Liver (tissue), 9 donors: ENCODE data around the gene CNTLN. TPM values are rescaled to one million over a fixed set of nuclear protein-coding genes. Genes with fewer than 3 reads are reported as not detected.

ENCODE experiments used
- DNase-seq: peaks from one replicate; pipeline ENCODE4 v3.0.0-alpha.2; 2017; ENCODE audit warnings: low spot score
- H3K27ac ChIP-seq, 2 donors: one replicate each; pipeline ENCODE4 v1.7.0; 2013; ENCODE audit warnings: inconsistent platforms in 2 of 2, low read length in 2 of 2, control low read depth in 1 of 2, low read depth in 1 of 2, mild to moderate bottlenecking in 1 of 2
- H3K27me3 ChIP-seq, 4 donors: one replicate each; pipeline versions ENCODE4 v1.6.1 to v1.7.0; 2013; ENCODE audit warnings: low read length in 3 of 4, inconsistent platforms in 1 of 4, mild to moderate bottlenecking in 1 of 4, moderate library complexity in 1 of 4; ENCODE audit not compliant: control insufficient read depth in 4 of 4, insufficient read depth in 4 of 4
- H3K36me3 ChIP-seq, 4 donors: one replicate each; pipeline versions ENCODE4 v1.6.1 to v1.7.0; 2013; ENCODE audit warnings: low read length in 3 of 4, mild to moderate bottlenecking in 3 of 4, low read depth in 1 of 4, moderate library complexity in 1 of 4; ENCODE audit not compliant: control insufficient read depth in 4 of 4, insufficient read depth in 3 of 4
- H3K4me1 ChIP-seq, 4 donors: one replicate each; pipeline versions ENCODE4 v1.6.1 to v1.7.0; 2013; ENCODE audit warnings: low read length in 3 of 4, mild to moderate bottlenecking in 3 of 4, moderate library complexity in 1 of 4; ENCODE audit not compliant: control insufficient read depth in 4 of 4, insufficient read depth in 4 of 4
- H3K4me3 ChIP-seq, 3 donors: one replicate each; pipeline versions ENCODE4 v1.6.1 to v1.7.0; 2013; ENCODE audit warnings: low read length in 3 of 3, control low read depth in 1 of 3, low read depth in 1 of 3, mild to moderate bottlenecking in 1 of 3
- H3K9ac ChIP-seq, 2 donors: one replicate each; pipeline ENCODE4 v1.7.0; 2013; ENCODE audit warnings: low read length in 2 of 2, mild to moderate bottlenecking in 2 of 2, moderate library complexity in 2 of 2, control low read depth in 1 of 2, low read depth in 1 of 2
- H3K9me3 ChIP-seq, 4 donors: one replicate each; pipeline versions ENCODE4 v1.6.1 to v1.7.0; 2013; ENCODE audit warnings: low read length in 3 of 4; ENCODE audit not compliant: control insufficient read depth in 4 of 4
- ATF3 ChIP-seq: IDR thresholded peaks from 2 replicates; pipeline ENCODE4 v1.6.1; 2016; ENCODE audit warnings: antibody characterized with exemption
- CTCF ChIP-seq: fragments of 150-350 bp; IDR thresholded peaks from 2 replicates; pipeline ENCODE4 v1.5.1; 2017; ENCODE audit warnings: improper control_type of control experiment, low read depth, low read length; ENCODE audit not compliant: missing input control
- EGR1 ChIP-seq, 2 donors: IDR thresholded peaks; 2 replicates each; pipeline ENCODE4 v1.6.1; 2016 to 2018; ENCODE audit warnings: antibody characterized with exemption in 2 of 2, low read depth in 2 of 2
- FOXA2 ChIP-seq: IDR thresholded peaks from 2 replicates; pipeline ENCODE4 v1.6.1; 2016; ENCODE audit warnings: antibody characterized with exemption
- GABPA ChIP-seq, 2 donors: IDR thresholded peaks in 1 of 2; conservative IDR thresholded peaks in 1 of 2; 2 replicates each; pipeline ENCODE4 v1.6.1; 2016; ENCODE audit warnings: antibody characterized with exemption in 2 of 2, mild to moderate bottlenecking in 1 of 2, moderate library complexity in 1 of 2
- HNF4A ChIP-seq, 2 donors: conservative IDR thresholded peaks; 2 replicates each; pipeline ENCODE4 v1.6.1; 2016; ENCODE audit warnings: antibody characterized with exemption in 2 of 2, mild to moderate bottlenecking in 2 of 2
- HNF4G ChIP-seq: IDR thresholded peaks from 2 replicates; pipeline ENCODE4 v1.6.1; 2016; ENCODE audit warnings: antibody characterized with exemption
- JUND ChIP-seq, 2 donors: IDR thresholded peaks; 2 replicates each; pipeline ENCODE4 v1.6.1; 2016; ENCODE audit warnings: antibody characterized with exemption in 2 of 2
- NR2F2 ChIP-seq: IDR thresholded peaks from 2 replicates; pipeline ENCODE4 v1.6.1; 2016; ENCODE audit warnings: antibody characterized with exemption
- RAD21 ChIP-seq, 2 donors: IDR thresholded peaks; 2 replicates each; pipeline ENCODE4 v1.6.1; 2016; ENCODE audit warnings: antibody characterized with exemption in 2 of 2, mild to moderate bottlenecking in 2 of 2
- REST ChIP-seq: IDR thresholded peaks from 2 replicates; pipeline ENCODE4 v1.6.1; 2016; ENCODE audit warnings: antibody characterized with exemption, mild to moderate bottlenecking
- RXRA ChIP-seq, 2 donors: IDR thresholded peaks; 2 replicates each; pipeline ENCODE4 v1.6.1; 2017 to 2018; ENCODE audit warnings: antibody characterized with exemption in 2 of 2, mild to moderate bottlenecking in 1 of 2
- TAF1 ChIP-seq: conservative IDR thresholded peaks from 2 replicates; pipeline ENCODE4 v1.6.1; 2016; ENCODE audit warnings: antibody characterized with exemption, mild to moderate bottlenecking
- YY1 ChIP-seq: IDR thresholded peaks from 2 replicates; pipeline ENCODE4 v1.6.1; 2016; ENCODE audit warnings: antibody characterized with exemption, mild to moderate bottlenecking
- ZBTB33 ChIP-seq: IDR thresholded peaks from 2 replicates; pipeline ENCODE4 v1.6.1; 2016; ENCODE audit warnings: antibody characterized with exemption
- WGBS: extraction: QIAGEN DNeasy Blood & Tissue Kit; methylation state at CpG from one replicate; pipeline ENCODE4 v1.1.7; 2013; 5-methylcytosine and 5-hydroxymethylcytosine counted together
- polyA plus RNA-seq, 2 donors: library from polyadenylated mRNA; stranded (reverse) in 1 of 2; unstranded in 1 of 2; fragments of 200-250 nt in 1 of 2; fragments of >200 nt in 1 of 2; fragmentation: Nextera tagmentation in 1 of 2; extraction: Ambion mirVana in 1 of 2; gene quantifications; one replicate each; pipeline versions ENCODE4 v1.2.1 to v1.2.3, GENCODE V29; 2013 to 2015
- total RNA-seq, 2 donors: library from RNA; depleted of rRNA; stranded (reverse); fragments of >200 nt; gene quantifications; one replicate each; pipeline ENCODE4 v1.2.3, GENCODE V29; 2014
- donor health status: healthy.
- donor health status: healthy.
- donor health status: healthy.
- donor health status: healthy.
- donor health status: healthy.

Gene CNTLN
- total and polyA plus RNA-seq, 4 donors, result 2.8 to 31.4 (median 11.0) TPM

- Histone ChIP-seq H3K9ac (peak overlapping the region; percentile 34 to 66), H3K36me3 (no peaks in the 10 kb centered on the region), H3K9me3 (no peaks in the 10 kb centered on the region), H3K4me3 (peak overlapping the region; percentile 67 to 87 (median 72)), H3K4me1 (peaks cover 7 to 40% (median 22%) of the 10 kb centered on the region in 4 donors), H3K27me3 (no peaks in the 10 kb centered on the region), H3K27ac (peak overlapping the region; percentile 83 to 92)
- under 1% methylated on average over 44 of the region's 44 CpGs for WGBS
- DNase-seq, result peak; percentile 57
- TF ChIP-seq GABPA (IDR thresholded peaks at IDR 0.05 in 1 of 2, conservative IDR thresholded peaks at IDR 0.05 in 1 of 2), result no peak
- TF ChIP-seq CTCF, result no peak
- TF ChIP-seq ATF3, result no peak
- no peak for TF ChIP-seq HNF4A (conservative IDR thresholded peaks at IDR 0.05)
- no peak for TF ChIP-seq TAF1
- no peak for TF ChIP-seq EGR1 (IDR thresholded peaks at IDR 0.05; ENCODE audit: low read depth in 2 of 2)
- TF ChIP-seq HNF4G, result no peak
- no peak for TF ChIP-seq JUND (IDR thresholded peaks at IDR 0.05)
- no peak for TF ChIP-seq YY1
- no peak for TF ChIP-seq RXRA (IDR thresholded peaks at IDR 0.05)
Measured at GRCh38 chr9:17135295-17136160, 688 bp downstream of the CNTLN start.

GRCh38 chr9:17137566-17137965, 2.7 kb downstream of the CNTLN start:
- Histone ChIP-seq H3K27ac (peak overlapping the region; percentile 4 to 45), H3K4me1 (peaks cover 7 to 38% (median 19%) of the 10 kb centered on the region in 4 donors), H3K9ac (no peak overlapping the region), H3K27me3 (no peaks in the 10 kb centered on the region), H3K4me3 (no peak overlapping the region), H3K36me3 (no peaks in the 10 kb centered on the region), H3K9me3 (no peaks in the 10 kb centered on the region)
- DNase-seq, result no peak
- TF ChIP-seq HNF4G, result no peak
- TF ChIP-seq EGR1 (IDR thresholded peaks at IDR 0.05; ENCODE audit: low read depth in 2 of 2), result no peak
- no peak for TF ChIP-seq ATF3

GRCh38 chr9:17138503-17138902, 3.7 kb downstream of the CNTLN start:
- Histone ChIP-seq H3K4me3 (no peak overlapping the region), H3K27me3 (no peaks in the 10 kb centered on the region)
- TF ChIP-seq TAF1 (no peak), CTCF (no peak), FOXA2 (peak; percentile 49), HNF4A (conservative IDR thresholded peaks at IDR 0.05) (peak; percentile 68 to 69), GABPA (IDR thresholded peaks at IDR 0.05 in 1 of 2, conservative IDR thresholded peaks at IDR 0.05 in 1 of 2) (no peak), NR2F2 (no peak), YY1 (peak; percentile 75), RXRA (IDR thresholded peaks at IDR 0.05) (peak; percentile 94 to 97), ZBTB33 (peak; percentile 58), REST (peak; percentile 24), RAD21 (IDR thresholded peaks at IDR 0.05) (peak in 1 of 2 donors; percentile 44)

More at GRCh38 chr9:17138503-17138902, 3.7 kb downstream of the CNTLN start:
- 37% methylated on average over 1 of the region's 1 CpG for WGBS
- no peak for DNase-seq
- Histone ChIP-seq H3K36me3 (peaks cover 0 to under 1% (median 0%) of the 10 kb centered on the region in 4 donors), H3K9me3 (no peaks in the 10 kb centered on the region), H3K4me1 (peaks cover 6 to 36% (median 19%) of the 10 kb centered on the region in 4 donors), H3K9ac (peak overlapping the region in 1 of 2 donors; percentile 17), H3K27ac (peak overlapping the region; percentile 13 to 40)
